NOMO-1 treated with dmso at 0.1 percent for 144 hours (cell line): Measurements from ENCODE around the gene LTN1.
"Not testable (repeated sequence)": the region's sequence is repeated elsewhere in the genome, so short reads cannot be mapped to it uniquely, and the experiment has no call there.

ENCODE experiments used
- DNase-seq: peaks from one replicate; lab custom pipeline; 2025; ENCODE audit not compliant: unreplicated experiment; lab: John Stamatoyannopoulos, UW

Gene LTN1, protein sequence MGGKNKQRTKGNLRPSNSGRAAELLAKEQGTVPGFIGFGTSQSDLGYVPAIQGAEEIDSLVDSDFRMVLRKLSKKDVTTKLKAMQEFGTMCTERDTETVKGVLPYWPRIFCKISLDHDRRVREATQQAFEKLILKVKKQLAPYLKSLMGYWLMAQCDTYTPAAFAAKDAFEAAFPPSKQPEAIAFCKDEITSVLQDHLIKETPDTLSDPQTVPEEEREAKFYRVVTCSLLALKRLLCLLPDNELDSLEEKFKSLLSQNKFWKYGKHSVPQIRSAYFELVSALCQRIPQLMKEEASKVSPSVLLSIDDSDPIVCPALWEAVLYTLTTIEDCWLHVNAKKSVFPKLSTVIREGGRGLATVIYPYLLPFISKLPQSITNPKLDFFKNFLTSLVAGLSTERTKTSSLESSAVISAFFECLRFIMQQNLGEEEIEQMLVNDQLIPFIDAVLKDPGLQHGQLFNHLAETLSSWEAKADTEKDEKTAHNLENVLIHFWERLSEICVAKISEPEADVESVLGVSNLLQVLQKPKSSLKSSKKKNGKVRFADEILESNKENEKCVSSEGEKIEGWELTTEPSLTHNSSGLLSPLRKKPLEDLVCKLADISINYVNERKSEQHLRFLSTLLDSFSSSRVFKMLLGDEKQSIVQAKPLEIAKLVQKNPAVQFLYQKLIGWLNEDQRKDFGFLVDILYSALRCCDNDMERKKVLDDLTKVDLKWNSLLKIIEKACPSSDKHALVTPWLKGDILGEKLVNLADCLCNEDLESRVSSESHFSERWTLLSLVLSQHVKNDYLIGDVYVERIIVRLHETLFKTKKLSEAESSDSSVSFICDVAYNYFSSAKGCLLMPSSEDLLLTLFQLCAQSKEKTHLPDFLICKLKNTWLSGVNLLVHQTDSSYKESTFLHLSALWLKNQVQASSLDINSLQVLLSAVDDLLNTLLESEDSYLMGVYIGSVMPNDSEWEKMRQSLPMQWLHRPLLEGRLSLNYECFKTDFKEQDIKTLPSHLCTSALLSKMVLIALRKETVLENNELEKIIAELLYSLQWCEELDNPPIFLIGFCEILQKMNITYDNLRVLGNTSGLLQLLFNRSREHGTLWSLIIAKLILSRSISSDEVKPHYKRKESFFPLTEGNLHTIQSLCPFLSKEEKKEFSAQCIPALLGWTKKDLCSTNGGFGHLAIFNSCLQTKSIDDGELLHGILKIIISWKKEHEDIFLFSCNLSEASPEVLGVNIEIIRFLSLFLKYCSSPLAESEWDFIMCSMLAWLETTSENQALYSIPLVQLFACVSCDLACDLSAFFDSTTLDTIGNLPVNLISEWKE (N-terminal part only)

GRCh38 chr21:28992526-28993292 is at the start of gene LTN1:
Gene LTN1, minus strand, starts transcription at chr21:28992877. Its CDS starts 72 bp downstream, at chr21:28992805.
- DNase-seq, result peak; percentile 97

DNA sequence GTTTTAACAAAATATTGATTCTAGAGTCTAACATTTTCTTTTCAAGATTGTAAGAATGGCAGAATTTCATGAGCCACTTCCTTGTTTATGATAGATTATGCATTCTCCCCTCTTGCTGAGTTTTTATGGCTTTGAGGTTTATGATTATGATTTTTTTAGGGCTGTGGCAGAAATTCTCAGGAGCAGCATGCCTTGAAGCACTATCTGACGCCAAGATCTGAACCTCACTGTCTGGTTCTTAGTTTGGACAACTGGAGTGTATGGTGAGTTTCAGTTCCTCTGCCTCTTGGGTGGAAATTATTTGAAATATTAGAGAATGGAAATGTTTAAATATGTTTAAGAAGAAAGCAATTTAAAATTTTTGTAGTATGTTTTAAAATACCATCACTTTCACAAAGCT is 42.0 kb upstream of the LTN1 start:
- no peak for DNase-seq

GRCh38 chr21:29033871-29034270 is 41.2 kb upstream of the LTN1 start:
- DNase-seq, result no peak

DNA sequence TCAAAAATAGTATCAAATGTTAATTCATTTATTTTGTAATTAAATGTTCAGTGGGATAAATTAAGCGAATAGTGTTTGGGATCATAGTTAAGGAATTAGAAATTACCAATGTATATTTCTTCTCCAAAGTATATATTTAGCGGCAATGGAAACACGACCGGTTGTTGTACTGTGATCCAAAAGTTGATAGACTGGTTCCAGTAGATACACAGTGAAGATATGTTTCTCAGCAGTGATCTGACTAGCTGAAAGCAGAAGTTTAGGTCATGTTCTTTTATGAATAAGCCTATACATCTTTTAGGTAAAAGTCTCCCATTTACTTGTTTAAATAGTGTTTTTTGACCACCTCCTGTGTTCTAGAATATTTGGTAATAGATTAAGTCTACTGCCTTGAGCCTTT is 40.6 kb upstream of the LTN1 start:
- DNase-seq, result no peak

DNA sequence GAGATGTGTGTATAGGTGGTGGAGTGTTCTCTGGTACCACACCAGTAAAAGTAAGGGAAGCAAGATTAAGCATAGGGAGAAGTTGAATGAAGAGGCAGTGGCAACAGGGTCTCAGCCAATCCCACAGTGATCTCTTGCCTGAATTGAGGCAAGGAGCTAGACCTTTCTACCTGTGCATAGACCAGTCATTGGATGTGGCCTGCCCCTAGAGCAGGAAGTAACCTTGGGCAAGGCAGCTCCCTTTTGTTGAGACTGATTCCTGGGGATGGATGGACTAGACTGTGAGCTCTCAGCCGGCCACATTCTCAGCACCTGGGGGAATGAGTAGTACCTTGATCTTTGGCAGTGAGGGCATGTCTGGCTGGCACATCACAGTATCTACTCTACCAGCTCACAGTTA is 38.2 kb upstream of the LTN1 start:
- no peak for DNase-seq

DNA sequence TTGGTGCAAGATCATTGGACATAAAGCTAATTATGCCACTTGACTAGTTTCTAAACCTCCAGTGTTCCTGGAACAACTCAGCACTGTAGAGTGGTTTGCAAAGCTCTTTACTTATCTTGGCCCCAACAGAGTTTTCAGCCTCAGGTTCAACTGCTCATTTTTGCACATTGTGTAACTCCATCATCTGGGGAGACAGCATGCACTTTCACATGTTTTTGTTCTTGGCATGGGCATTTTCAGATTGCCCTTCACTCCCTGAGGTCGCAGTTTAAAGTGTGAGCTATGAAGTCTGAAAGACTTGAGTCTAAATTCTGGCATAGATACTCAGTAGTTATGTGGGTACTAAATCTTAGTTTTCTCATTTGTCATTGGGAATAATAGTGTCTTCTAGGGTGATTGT is 36.8 kb upstream of the LTN1 start:
- no peak for DNase-seq

DNA sequence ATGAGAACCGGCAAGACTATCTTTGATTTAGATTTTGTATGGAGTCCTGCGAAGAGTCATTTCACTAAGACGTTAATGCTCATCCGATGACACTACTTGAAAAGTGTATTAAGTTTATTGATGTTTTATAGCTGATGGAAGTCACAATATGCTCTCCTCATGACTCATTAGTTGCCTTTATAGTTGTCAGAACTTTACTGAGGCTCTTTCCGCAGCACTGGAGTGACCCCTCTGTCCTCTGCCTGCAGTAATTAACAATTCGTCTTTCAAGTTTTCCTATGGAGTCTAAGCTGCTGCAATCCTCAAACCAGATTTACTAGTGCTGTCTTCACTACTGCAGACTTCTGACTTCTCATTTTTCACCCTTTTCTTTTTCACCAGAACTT is 32.6 kb upstream of the LTN1 start:
- DNase-seq, result no peak

GRCh38 chr21:29024474-29025327 is 32.0 kb upstream of the LTN1 start, which contains the start of gene USP16:
Gene USP16, plus strand, starts transcription at chr21:29024668. Its CDS starts 3,246 bp downstream, at chr21:29027914.
- DNase-seq, result peak; percentile 93

GRCh38 chr21:29022166-29022565 is 29.5 kb upstream of the LTN1 start:
- DNase-seq, result no peak

DNA sequence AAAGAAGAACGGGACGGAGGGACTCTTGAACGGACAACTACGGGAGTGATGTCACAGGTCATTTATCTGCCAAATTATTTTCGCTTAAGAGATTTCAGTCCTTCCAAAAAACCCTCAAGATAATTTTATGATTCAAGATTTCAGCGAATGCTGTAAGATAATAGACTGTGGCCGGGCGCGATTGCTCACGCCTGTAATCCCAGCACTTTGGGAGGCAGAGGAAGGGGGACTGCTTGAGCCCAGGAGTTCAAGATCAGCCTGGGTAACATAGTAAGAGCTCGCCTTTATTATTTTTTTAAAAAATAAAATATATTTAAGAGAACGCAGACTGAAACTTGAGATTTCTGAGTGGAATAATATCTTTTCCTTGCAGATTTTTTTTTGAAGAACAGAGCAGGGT is 25.9 kb upstream of the LTN1 start:
- DNase-seq, result no peak

- DNase-seq, result peak; percentile 18
Observed at GRCh38 chr21:29017639-29018237, 25.1 kb upstream of the LTN1 start.

GRCh38 chr21:29011236-29011635 is 18.6 kb upstream of the LTN1 start:
- DNase-seq, result not testable (repeated sequence)

DNA sequence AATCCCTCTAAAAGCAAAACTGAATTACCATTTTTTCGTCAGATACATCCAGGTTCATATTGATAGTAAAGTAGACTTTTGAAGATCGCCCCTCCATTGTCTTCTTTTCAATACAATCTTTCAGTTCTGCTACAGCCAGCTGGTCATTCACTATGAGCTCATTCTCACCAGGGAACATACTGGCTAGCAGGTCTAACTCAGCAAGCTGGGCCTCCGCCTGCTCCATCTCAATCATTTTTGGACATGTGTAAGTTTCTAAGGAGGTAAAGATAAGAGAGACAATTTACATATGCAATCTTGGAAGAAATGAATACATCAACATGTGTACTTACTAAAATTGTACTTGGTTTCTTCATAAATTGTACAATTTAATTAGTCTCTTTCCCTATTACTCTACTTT is 15.7 kb upstream of the LTN1 start:
- DNase-seq, result no peak

GRCh38 chr21:29007810-29008209 is 15.1 kb upstream of the LTN1 start:
- DNase-seq, result no peak

DNA sequence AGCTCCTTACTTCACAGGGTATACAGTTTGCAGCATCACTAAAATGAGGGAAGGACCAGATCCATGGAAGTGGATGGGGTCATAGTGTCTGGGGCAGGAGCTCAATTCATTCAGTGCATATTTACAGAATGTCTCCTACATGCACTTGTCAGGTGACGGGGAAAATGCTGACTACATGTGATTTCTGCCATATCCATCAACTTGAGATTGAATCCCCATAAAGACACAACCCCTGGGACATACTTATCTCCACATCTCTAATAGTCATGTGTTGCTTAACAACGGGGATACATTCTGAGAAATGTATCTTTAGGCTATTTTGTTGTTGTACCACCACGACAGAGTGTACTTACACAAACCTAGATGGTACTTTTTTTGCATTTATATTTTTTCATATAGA is 14.5 kb upstream of the LTN1 start:
- no peak for DNase-seq

- DNase-seq, result no peak
Observed at GRCh38 chr21:29005696-29006095, 13.0 kb upstream of the LTN1 start.

GRCh38 chr21:29002442-29003144 is 9.9 kb upstream of the LTN1 start:
- DNase-seq, result peak; percentile 91

DNA sequence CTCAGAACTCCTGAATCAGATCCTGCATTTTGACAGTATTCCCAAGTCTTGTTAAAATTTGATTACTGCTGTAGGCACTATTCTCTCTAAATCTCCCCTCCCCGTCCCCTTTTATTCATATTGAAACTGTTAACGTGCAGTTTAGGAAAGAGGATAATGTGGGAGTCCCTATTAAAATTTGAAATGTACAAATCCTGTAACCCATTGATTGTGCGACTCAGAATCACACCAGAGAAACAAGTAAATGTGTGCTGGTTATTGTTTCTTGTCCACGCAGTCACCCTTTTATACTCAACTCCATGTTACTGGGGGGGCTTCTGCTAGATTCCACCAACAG is 584 bp upstream of the LTN1 start:
- no peak for DNase-seq
